Diencephalon (tissue), 1 donor: Measurements from ENCODE around the gene TMEM119. TPM values are rescaled to one million over a fixed set of nuclear protein-coding genes. Genes with fewer than 3 reads are reported as not detected.

Experiments
- total RNA-seq: library from RNA; depleted of rRNA; stranded (reverse); fragments of >200 nt; gene quantifications from one replicate; pipeline ENCODE4 v1.2.3, GENCODE V29; 2014

The TMEM119 gene, protein sequence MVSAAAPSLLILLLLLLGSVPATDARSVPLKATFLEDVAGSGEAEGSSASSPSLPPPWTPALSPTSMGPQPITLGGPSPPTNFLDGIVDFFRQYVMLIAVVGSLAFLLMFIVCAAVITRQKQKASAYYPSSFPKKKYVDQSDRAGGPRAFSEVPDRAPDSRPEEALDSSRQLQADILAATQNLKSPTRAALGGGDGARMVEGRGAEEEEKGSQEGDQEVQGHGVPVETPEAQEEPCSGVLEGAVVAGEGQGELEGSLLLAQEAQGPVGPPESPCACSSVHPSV
- total RNA-seq: 2.8 TPM

DNA sequence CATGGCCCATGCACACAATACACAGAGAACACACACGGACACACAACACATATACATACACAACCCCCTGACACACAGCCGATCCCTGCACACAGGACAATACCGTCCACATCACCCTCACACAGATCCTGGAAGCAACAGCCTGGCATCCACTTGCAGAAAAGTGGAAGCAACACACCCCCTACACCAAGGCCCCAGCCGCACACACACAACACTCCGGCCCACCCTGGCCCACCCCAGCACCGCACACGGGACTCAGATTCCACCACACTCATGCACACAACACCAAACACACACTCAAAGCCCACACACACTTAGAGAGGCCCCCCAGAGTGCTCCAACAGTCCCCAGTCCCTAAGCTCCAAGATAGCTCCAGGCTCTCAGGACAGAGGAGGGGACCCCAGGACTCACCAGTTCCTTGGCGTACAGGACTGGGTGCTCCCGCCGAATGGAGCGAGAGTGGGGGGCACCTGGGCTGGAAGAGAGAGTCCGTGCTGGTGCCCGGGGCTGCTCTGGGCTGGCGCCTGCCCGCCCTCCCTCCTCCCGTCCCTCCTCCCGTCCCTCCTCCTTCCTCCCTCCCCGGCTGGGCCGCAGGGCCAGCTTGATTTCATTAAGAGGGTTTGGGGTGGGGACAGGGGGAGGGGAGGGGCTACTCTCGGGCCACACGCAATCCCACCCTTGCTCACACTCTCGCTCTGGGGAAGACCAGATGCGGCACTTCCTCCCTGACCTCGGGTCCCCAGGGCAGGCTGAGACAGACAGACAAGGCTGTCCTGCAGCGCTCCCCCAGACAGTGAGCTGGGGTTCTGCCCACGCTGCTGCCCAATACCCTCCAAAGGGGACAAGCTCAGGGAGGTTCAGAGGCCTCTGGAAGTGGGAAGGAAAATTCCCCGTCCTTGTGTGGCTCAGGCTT is at the start of gene TMEM119:
TMEM119 (minus strand) TSS at position 526 of the 913 bp plus-strand sequence. CDS start 5,701 bp downstream, outside the sequence.

DNA sequence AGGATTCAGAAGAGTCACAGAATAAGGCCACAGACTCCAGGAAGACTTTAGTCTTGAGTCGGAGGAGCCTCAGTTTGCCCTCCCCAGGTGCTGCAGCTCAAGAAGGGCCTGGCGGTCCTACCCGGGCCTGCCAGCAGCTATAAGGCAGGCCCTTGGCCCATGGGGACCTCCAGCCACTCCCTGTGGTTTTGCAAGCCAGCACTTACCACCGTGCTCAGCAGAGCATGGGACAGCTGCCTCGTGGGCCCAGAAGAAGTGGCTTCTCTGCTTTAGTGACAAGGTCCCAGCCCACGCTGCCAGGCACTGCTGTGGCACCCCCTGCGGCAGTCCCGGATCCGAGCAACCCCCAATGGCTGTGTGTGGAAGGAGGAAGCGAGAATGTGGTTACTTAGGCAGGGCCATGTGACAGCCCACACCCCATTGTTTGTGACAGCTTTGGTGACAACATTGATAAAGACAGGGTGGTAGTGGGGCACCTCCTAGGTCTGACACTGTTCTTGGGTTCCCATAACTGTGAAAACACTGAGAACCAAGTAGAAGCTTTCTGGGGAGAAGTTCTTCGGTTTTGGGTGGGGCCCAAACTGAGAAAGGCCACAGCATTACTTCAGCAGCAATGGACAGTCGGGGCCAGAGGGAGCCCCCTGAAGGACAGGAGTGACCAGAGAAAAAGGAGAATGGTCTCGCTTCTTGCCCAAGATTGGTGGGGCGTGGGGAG is 35.8 kb upstream of the TMEM119 start, which contains the start of gene SELPLG:
SELPLG (minus strand) TSS at position 361 of the 715 bp plus-strand sequence. CDS start 9,587 bp downstream, outside the sequence.

DNA sequence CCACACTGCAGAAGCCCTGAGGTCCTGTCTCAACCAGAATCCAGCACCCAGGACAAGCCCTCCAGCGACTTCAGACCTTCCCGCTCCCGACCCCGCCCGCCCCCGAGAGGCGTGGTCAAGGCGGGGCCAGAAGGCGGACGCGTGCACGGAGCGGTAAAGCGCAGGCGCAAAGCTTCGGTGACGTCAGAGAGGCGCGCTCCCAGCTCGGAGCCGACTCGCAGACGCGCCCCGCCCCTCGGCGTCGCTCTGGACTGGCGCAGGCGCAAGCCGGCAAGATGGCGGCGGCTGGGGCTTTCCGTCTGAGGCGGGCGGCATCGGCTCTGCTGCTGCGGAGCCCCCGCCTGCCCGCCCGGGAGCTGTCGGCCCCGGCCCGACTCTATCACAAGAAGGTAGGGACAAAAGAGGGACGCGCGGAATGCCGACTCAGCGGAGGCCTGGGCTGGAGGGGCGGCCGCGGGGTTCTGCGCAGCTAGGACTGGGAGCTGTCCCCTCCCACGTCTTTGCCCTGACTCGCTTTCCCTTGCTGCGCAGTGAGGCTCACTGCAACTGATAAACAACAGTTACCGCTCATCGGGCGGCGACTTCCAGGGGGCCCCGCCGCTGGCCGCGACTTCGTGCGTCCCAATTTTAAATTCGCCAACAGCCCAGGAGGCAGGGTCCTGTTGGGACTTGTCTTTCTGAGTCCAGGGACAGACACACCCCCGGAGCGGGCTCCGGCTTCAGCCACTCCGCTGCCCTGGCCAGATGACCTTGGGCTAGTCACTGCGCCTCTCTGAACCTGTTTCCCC is 35.3 kb downstream of the TMEM119 start, which contains the start of gene ISCU:
ISCU (plus strand) TSS at position 249 of the 788 bp plus-strand sequence; CDS start at position 276, 27 bp downstream.

DNA sequence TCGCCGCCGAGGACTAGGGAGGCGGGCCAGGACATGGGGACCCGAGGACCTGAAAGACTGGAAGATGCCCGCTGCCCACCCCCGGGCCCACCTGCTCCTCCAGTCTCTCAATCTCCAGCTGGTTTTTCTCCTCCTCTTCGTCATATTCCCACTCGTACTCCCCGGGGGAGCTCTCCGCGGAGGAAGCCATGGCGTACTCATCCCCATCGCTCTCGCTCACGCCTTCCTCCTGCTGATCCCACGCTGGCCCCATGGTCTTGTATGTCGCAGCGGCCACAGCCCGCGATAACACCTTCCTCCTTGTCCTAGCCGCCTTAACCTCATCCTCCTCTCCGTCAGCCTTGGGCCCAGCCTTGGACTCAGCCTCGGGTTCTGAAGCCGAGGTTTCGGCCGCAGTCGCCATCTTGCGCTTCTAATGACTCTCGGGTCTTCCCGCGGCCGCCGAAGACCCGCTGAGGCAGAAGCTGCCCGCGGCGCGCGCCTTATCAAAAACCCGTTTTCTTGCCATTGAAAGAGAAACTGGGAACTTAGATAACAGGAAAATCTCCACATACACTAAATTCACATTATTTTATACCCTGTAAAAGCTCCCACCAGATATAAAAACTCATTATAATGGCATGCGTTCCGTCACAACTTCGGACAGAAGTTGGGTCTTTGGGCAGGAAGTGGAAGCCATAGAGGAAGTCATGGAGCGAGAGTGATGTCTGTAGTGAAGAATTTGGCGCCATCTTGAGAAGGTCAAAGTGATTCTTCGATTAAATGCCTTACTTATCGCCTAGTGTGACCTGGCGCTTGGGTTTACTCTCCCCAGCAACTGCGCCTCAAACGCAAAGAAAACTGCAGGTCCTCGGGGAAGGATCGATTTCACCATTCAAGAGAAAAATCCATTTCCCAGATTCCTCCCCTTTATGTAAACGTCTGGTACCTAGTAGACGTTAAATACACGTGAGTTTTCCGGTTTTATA is 36.8 kb downstream of the TMEM119 start, which contains the start of gene SART3:
SART3 (minus strand) TSS at position 422 of the 968 bp plus-strand sequence; CDS start at position 403, 19 bp downstream.

Other genes starting within 250 kb of the TMEM119 start
- gene FICD, start 82.8 kb downstream of the TMEM119 start, total RNA-seq: 5.5 TPM
- gene SART3, start 36.9 kb downstream of the TMEM119 start, total RNA-seq: 62.1 TPM
- 66.7 TPM for gene ISCU, start 35.5 kb downstream of the TMEM119 start, total RNA-seq
- 2.8 TPM for gene SELPLG, start 35.8 kb upstream of the TMEM119 start, total RNA-seq
- 206 TPM for gene CORO1C, start 133.4 kb upstream of the TMEM119 start, total RNA-seq